ENCODE measurements around the gene LTO1. TPM values are rescaled to one million over a fixed set of nuclear protein-coding genes. Genes with fewer than 3 reads are reported as not detected.

The LTO1 gene
- polyA plus RNA-seq, 10 donors = 12.9 to 25.0 (median 16.6) TPM

- no peak for DNase-seq
Observed at GRCh38 chr11:69658626-69659450, 16.3 kb downstream of the LTO1 start.

GRCh38 chr11:69657911-69658625 is 17.1 kb downstream of the LTO1 start:
- DNase-seq = no peak

GRCh38 chr11:69657456-69657910 is 17.7 kb downstream of the LTO1 start:
- DNase-seq = no peak

GRCh38 chr11:69656536-69657455 is 18.4 kb downstream of the LTO1 start:
- DNase-seq = no peak

- no peak for DNase-seq
Observed at GRCh38 chr11:69655479-69656428, 19.4 kb downstream of the LTO1 start.

GRCh38 chr11:69654660-69655478 is 20.3 kb downstream of the LTO1 start:
- no peak for DNase-seq

- no peak for DNase-seq
Observed at GRCh38 chr11:69654001-69654659, 21.0 kb downstream of the LTO1 start.

GRCh38 chr11:69653406-69653960 is 21.7 kb downstream of the LTO1 start:
- no peak for DNase-seq

- no peak for DNase-seq
Observed at GRCh38 chr11:69652999-69653398, 22.2 kb downstream of the LTO1 start.

GRCh38 chr11:69651834-69652620 is 23.1 kb downstream of the LTO1 start:
- no peak for DNase-seq

- no peak for DNase-seq
Observed at GRCh38 chr11:69650832-69651344, 24.3 kb downstream of the LTO1 start.

GRCh38 chr11:69650081-69650831 is 24.9 kb downstream of the LTO1 start:
- DNase-seq = peak in 1 of 3 donors; percentile 33

GRCh38 chr11:69649576-69649900 is 25.6 kb downstream of the LTO1 start:
- DNase-seq = no peak

- DNase-seq = no peak
Observed at GRCh38 chr11:69648679-69649575, 26.2 kb downstream of the LTO1 start.

- no peak for DNase-seq
Observed at GRCh38 chr11:69647761-69648497, 27.2 kb downstream of the LTO1 start.

GRCh38 chr11:69647390-69647748 is 27.8 kb downstream of the LTO1 start:
- no peak for DNase-seq

Data from muscle of back (tissue), 11 donors.